Thyroid gland (tissue), 4 donors: ENCODE data around the gene SELENOF.

Source experiments
- POLR2A ChIP-seq, 2 donors: fragments of 450-650 bp; IDR thresholded peaks; one replicate each; pipeline ENCODE4 v1.6.1; 2017; ENCODE audit warnings: antibody characterized with exemption in 2 of 2, mild to moderate bottlenecking in 2 of 2, moderate library complexity in 1 of 2
- TF ChIP-seq, protein P1 (sequence below), 6 experiments: fragments of 200-600 bp in 3 of 6; fragments of 450-650 bp in 3 of 6; sonication (generic) in 3 of 6; IDR thresholded peaks; one replicate each; pipeline ENCODE4 v1.5.1; 2016 to 2019; ENCODE audit warnings: antibody characterized with exemption in 6 of 6, mild to moderate bottlenecking in 2 of 6, inconsistent platforms in 1 of 6, moderate library complexity in 1 of 6

DNA sequence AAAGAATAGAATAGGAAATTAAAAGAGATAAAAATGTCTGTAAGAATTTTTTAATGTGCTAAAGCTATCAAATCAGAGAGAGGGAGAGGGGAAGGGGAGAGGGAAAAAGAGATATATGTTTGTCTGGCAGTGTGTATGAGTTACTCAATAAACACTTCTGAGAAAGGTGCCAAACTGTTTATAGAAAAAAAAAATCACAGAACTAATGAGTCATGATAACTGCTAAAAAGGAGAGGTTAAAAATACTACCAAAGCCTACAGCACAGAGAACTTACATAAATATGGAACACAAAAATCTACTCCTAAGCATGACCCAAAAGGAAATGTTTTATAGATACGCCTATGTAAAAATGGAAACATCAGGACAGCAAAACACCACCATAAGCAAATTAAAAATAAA, 45.4 kb downstream of the SELENOF start:
- TF ChIP-seq, protein P1, sequence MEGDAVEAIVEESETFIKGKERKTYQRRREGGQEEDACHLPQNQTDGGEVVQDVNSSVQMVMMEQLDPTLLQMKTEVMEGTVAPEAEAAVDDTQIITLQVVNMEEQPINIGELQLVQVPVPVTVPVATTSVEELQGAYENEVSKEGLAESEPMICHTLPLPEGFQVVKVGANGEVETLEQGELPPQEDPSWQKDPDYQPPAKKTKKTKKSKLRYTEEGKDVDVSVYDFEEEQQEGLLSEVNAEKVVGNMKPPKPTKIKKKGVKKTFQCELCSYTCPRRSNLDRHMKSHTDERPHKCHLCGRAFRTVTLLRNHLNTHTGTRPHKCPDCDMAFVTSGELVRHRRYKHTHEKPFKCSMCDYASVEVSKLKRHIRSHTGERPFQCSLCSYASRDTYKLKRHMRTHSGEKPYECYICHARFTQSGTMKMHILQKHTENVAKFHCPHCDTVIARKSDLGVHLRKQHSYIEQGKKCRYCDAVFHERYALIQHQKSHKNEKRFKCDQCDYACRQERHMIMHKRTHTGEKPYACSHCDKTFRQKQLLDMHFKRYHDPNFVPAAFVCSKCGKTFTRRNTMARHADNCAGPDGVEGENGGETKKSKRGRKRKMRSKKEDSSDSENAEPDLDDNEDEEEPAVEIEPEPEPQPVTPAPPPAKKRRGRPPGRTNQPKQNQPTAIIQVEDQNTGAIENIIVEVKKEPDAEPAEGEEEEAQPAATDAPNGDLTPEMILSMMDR (IDR thresholded peaks at IDR 0.05), result no peak
- no peak for TF ChIP-seq POLR2A (IDR thresholded peaks at IDR 0.05)
